IPS DF 6.9 (cell line): Measurements from ENCODE around the gene TTC29.

Source experiments
- DNase-seq: peaks from one replicate; pipeline ENCODE4 v3.0.0-alpha.2; 2013; ENCODE audit warnings: low read depth, low spot score
- H3K27ac ChIP-seq: one replicate; pipeline ENCODE4 v1.5.1; 2013; ENCODE audit warnings: low read length, control low read depth
- H3K27me3 ChIP-seq: 2 replicates; pipeline ENCODE4 v1.6.1; 2013; ENCODE audit warnings: mild to moderate bottlenecking, low read length; ENCODE audit not compliant: control insufficient read depth, insufficient read depth
- H3K36me3 ChIP-seq: 2 replicates; pipeline ENCODE4 v1.6.1; 2013; ENCODE audit warnings: low read length; ENCODE audit not compliant: control insufficient read depth, insufficient read depth
- H3K4me1 ChIP-seq: 2 replicates; pipeline ENCODE4 v1.6.1; 2013; ENCODE audit warnings: low read length; ENCODE audit not compliant: control insufficient read depth, insufficient read depth
- H3K4me3 ChIP-seq: 2 replicates; pipeline ENCODE4 v1.5.1; 2013; ENCODE audit warnings: mild to moderate bottlenecking, low read length
- H3K9me3 ChIP-seq: 2 replicates; pipeline ENCODE4 v1.6.1; 2013; ENCODE audit warnings: low read length, inconsistent platforms; ENCODE audit not compliant: control insufficient read depth, insufficient read depth
- WGBS: extraction: QIAGEN DNeasy Blood & Tissue Kit; methylation state at CpG from one replicate; pipeline ENCODE4 v1.1.7; 2013; ENCODE audit warnings: mixed read lengths, missing lambda C conversion rate; ENCODE audit not compliant: insufficient read length, insufficient coverage; 5-methylcytosine and 5-hydroxymethylcytosine counted together

TTC29 gene

DNA sequence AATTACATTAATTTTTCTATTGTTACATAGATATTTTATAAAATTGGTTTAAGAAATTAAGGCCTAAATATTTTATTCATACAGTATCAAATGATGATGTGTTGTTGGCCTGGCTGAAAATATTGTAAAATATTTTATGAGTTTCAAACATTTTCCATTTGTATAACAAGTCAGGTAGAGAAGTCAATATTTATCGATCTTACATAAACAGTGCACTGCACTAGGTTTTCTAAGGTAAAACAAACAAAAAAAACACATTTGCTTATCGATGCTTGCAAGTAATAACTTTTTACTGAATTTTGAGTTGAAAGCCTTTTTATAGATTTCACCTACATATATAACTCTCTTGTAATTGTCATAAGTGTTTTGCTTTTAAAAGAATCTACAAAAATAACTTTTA lies 7.2 kb upstream of the TTC29 start:
- no CpG with 5 or more reads among the region's 2 CpGs for WGBS
- H3K9me3 ChIP-seq, result no peaks in the 10 kb centered on the region
- no peak overlapping the region for H3K27ac ChIP-seq
- DNase-seq, result no peak
- no peaks in the 10 kb centered on the region for H3K36me3 ChIP-seq
- no peaks in the 10 kb centered on the region for H3K27me3 ChIP-seq
- H3K4me1 ChIP-seq, result no peaks in the 10 kb centered on the region
- H3K4me3 ChIP-seq, result no peak overlapping the region

DNA sequence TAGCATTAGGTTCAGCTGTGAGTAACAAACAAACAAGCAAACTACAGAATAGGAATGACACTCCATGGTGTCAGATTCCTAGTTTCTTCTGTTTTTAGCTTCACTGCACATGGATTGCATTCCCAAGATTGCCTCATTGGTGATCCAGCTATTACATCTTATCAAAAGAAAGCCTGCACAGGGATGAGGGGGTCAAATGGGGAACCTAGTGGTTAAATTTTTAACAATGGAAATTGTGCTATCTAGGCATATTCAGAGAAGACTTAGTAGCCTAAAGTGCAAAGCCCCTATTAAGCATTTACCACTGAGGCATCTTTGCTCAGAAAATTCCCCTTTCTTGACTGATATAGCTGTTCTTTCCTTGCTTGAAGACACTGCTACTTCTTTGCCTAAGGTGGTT lies 3.9 kb upstream of the TTC29 start:
- Histone ChIP-seq H3K27ac (no peak overlapping the region), H3K4me1 (no peaks in the 10 kb centered on the region), H3K27me3 (no peaks in the 10 kb centered on the region), H3K4me3 (no peak overlapping the region), H3K9me3 (no peaks in the 10 kb centered on the region), H3K36me3 (no peaks in the 10 kb centered on the region)
- DNase-seq, result no peak

DNA sequence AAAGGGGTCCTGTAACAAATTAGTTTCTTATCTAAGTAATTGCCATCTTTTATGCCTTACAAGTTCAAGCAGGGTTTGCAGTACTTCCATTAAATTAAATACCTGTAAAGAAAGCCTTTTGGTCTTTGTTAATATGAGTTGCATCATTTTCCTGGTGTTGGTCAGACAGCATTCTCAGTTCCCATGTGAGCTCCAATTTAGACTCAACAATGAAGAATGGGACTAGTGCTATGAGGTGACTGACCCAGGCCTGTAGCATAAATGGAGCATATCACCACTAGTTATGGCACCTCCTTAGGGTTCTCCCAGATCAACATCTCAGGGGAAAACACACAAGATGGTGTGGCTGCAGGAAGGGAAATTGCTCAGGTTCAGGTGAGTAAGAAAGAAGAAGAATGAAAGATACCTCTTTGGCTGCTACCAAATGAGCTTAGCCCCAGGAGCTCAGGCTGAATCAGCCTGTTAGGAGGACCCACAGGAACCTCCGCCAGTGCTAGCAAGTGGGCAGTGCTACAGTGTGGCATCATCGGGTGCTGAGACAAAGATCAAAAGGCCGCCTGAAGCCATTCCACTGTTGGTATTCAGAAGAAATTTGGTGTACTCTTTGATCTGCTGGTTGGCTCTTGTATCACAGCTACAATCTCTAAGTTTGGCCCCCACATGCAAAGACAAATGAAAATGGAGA lies 1.8 kb downstream of the TTC29 start:
- no peak for DNase-seq
- H3K36me3 ChIP-seq, result no peaks in the 10 kb centered on the region
- H3K4me1 ChIP-seq, result no peaks in the 10 kb centered on the region
- H3K9me3 ChIP-seq, result no peaks in the 10 kb centered on the region
- no peaks in the 10 kb centered on the region for H3K27me3 ChIP-seq
- no peak overlapping the region for H3K4me3 ChIP-seq
- no CpG with 5 or more reads among the region's 3 CpGs for WGBS
- no peak overlapping the region for H3K27ac ChIP-seq

DNA sequence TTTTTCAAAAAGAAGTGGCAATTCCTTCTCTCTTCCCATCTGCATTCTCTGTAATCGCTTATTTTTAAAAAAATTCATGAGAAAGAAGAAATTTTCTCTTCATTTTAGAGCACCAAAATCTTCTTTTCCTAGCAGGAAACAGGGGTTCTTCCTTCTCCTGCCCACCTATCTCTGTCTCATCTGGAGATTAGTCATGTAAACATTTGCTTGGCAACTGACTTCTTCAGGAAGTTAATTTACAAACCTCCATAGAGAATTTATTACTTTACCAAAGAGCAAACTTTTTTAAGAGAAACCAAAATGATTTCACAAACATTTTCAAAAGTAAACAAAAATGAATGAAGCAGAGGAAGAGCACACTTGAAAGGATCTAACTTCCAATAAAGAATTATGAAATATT lies 13.5 kb downstream of the TTC29 start:
- Histone ChIP-seq H3K4me1 (no peaks in the 10 kb centered on the region), H3K4me3 (no peak overlapping the region), H3K9me3 (no peaks in the 10 kb centered on the region), H3K27me3 (no peaks in the 10 kb centered on the region), H3K36me3 (no peaks in the 10 kb centered on the region), H3K27ac (no peak overlapping the region)
- DNase-seq, result no peak
- no CpG with 5 or more reads among the region's 1 CpG for WGBS

DNA sequence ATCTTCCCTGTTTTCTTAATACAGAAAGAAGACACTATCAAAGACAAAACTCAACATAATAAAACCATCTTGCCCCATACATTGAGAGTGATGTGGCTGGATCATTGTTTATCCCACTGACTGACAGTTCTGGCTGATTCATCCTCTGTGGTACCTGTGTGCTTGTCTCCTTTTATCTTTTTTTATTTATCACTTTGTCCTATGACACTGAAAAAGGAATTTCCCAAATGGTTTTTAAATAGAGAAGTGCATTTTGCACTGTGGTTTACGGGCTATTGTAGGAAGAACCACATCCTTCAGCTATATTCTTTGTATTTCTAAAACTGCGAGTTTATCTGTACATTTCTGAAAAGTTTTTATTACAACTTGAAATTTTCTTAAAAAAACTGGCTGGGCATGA lies 15.0 kb downstream of the TTC29 start:
- no peak for DNase-seq
- WGBS, result no CpG with 5 or more reads among the region's 2 CpGs
- H3K4me1 ChIP-seq, result no peaks in the 10 kb centered on the region
- no peak overlapping the region for H3K4me3 ChIP-seq
- H3K27me3 ChIP-seq, result no peaks in the 10 kb centered on the region
- no peak overlapping the region for H3K27ac ChIP-seq
- H3K9me3 ChIP-seq, result no peaks in the 10 kb centered on the region
- H3K36me3 ChIP-seq, result no peaks in the 10 kb centered on the region

DNA sequence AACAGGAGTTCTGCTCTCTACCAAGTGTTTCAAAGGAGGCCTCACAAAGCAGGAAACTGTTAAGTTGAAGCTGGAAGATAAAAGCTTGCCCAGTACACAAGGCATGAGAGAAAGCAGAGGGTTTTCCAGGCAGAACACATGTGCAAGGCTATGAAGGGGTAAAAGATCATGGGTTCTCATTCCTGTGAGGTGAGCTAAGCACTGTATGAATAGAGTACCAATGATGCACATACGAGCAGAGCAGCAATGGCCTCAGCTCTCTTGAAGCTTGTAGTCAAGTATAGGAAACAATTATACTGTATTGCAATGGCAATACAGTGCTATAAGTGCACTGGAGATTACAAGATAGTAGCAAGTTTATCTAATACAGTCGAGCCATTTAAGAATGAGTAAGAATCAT lies 18.0 kb downstream of the TTC29 start:
- H3K9me3 ChIP-seq, result no peaks in the 10 kb centered on the region
- H3K4me3 ChIP-seq, result no peak overlapping the region
- no peaks in the 10 kb centered on the region for H3K36me3 ChIP-seq
- no peak for DNase-seq
- H3K4me1 ChIP-seq, result no peaks in the 10 kb centered on the region
- WGBS, result no CpG with 5 or more reads among the region's 2 CpGs
- H3K27me3 ChIP-seq, result no peaks in the 10 kb centered on the region
- no peak overlapping the region for H3K27ac ChIP-seq

DNA sequence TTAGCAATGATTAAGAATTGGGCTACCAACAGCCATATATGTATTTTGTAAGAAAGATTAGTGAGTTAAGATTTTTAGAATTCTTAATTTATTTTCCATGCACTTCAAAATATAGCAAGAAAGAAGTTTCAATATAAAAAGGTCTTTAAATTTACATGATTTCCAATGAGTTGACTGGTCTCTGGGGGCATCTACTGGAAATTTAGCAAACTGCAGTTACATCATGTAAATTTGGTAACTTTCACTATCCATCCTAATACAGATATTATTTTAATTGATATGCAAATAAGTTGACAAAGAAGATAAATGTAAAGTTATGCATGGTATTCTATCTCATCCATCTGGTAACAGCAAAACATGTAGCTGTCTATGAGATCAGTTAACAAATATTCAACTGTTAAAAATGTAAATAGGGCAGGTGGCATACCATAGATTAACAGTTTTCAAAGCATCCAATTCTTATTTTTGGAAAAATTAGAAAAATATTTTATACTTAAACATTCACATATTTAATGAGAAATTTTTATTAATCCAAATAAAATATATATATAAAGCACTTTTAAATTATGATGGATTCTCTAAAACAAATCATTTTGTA lies 29.1 kb downstream of the TTC29 start:
- no peaks in the 10 kb centered on the region for H3K4me1 ChIP-seq
- no peaks in the 10 kb centered on the region for H3K36me3 ChIP-seq
- DNase-seq, result peak; percentile 4
- H3K9me3 ChIP-seq, result no peaks in the 10 kb centered on the region
- no peak overlapping the region for H3K4me3 ChIP-seq
- no peaks in the 10 kb centered on the region for H3K27me3 ChIP-seq
- H3K27ac ChIP-seq, result no peak overlapping the region

DNA sequence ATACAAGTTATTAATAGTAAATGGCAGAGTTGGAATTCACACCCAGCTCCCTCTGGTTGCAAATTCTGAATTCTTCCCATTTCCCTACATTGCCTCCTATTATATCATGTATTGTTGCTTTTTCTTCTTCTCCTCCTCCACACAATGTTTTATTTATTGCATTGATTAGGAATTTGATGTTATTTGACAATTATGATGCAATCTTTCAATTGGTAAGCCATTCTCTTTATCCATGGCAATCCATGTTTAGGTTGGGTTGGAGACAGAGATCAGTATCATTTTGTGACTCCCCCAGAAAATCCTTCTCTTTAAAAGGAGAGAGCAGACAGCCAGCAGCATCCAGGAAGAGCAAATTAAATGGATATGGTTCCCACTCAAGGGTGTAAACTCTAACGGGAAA lies 30.5 kb downstream of the TTC29 start:
- Histone ChIP-seq H3K4me3 (no peak overlapping the region), H3K9me3 (no peaks in the 10 kb centered on the region), H3K4me1 (no peaks in the 10 kb centered on the region), H3K36me3 (no peaks in the 10 kb centered on the region), H3K27ac (no peak overlapping the region), H3K27me3 (no peaks in the 10 kb centered on the region)
- DNase-seq, result no peak
- WGBS, result no CpG with 5 or more reads among the region's 1 CpG

DNA sequence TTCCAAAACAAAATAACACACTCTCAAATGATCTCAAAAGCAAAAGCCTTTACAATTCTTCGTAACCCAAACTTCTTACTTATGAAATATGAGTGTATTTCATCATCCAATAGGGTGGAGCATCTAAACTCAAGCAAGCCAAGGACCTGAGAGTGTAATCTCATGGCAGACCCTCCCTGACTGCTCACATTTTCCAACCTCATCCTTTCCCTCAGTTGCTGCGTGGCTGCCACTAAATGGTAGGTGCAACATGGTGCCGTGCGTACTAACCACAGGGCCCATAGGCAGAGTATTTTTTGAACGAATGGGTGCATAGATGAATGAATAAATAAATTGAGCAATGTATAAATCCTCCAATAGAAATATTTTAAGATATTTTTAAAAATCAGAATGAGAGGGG lies 45.4 kb downstream of the TTC29 start:
- Histone ChIP-seq H3K9me3 (no peaks in the 10 kb centered on the region), H3K27me3 (no peaks in the 10 kb centered on the region), H3K36me3 (no peaks in the 10 kb centered on the region), H3K4me1 (no peaks in the 10 kb centered on the region), H3K27ac (no peak overlapping the region), H3K4me3 (no peak overlapping the region)
- no CpG with 5 or more reads among the region's 5 CpGs for WGBS
- no peak for DNase-seq

DNA sequence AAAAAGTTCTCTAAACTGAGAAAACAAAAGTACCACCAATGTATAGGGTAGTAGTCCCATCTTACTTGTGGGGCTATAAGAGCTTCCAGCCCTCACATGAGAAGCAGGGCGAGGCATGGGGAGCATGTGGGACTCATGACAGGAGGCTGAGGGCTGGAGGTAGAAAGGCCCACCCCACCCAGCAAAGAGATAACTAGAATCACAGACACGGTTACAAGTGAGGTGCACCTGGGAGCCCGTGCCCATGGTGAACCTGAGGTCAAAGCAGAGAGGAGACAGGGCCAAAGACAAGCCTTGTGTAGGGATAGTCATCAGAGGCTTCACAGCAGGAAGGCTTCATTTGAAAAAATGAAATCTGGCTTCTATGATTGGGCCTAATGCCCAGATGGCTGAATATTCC lies 55.4 kb downstream of the TTC29 start:
- H3K4me3 ChIP-seq, result no peak overlapping the region
- H3K4me1 ChIP-seq, result no peaks in the 10 kb centered on the region
- H3K27me3 ChIP-seq, result no peaks in the 10 kb centered on the region
- H3K9me3 ChIP-seq, result no peaks in the 10 kb centered on the region
- WGBS, result no CpG with 5 or more reads among the region's 3 CpGs
- H3K36me3 ChIP-seq, result no peaks in the 10 kb centered on the region
- H3K27ac ChIP-seq, result no peak overlapping the region
- DNase-seq, result no peak

DNA sequence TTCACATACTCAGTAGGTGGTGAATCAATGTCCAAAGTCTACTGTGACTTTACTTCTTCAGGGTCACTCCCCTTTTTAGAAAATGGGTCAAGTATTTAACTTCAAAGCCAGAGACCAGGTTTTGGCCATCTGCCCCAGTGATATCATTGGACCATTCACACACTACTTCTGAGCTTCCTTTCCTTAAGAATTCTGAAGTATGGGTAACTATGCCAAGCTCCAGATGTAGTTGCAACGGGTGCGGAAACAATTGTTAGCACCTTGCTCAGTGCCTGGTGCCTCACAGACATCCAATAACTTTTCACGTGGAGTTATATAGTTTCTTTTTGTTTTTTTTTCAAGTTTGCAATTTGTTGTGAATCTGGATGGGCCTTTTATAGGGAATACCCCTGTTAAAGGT lies 62.6 kb downstream of the TTC29 start:
- Histone ChIP-seq H3K9me3 (no peaks in the 10 kb centered on the region), H3K27ac (no peak overlapping the region), H3K4me1 (no peaks in the 10 kb centered on the region), H3K4me3 (no peak overlapping the region), H3K27me3 (no peaks in the 10 kb centered on the region), H3K36me3 (no peaks in the 10 kb centered on the region)
- no CpG with 5 or more reads among the region's 3 CpGs for WGBS
- no peak for DNase-seq
